M059J (cell line): ENCODE data around the gene MTHFSD. TPM values are rescaled to one million over a fixed set of nuclear protein-coding genes. Genes with fewer than 3 reads are reported as not detected.

Experiments
- DNase-seq: peaks from one replicate; pipeline ENCODE4 v3.0.0-alpha.2; 2012; ENCODE audit warnings: low read depth
- total RNA-seq: library from RNA; depleted of rRNA; stranded (reverse); fragments of >200 nt; shearing (Covaris generic); gene quantifications from 2 replicates; pipeline ENCODE4 v1.2.3, GENCODE V29; 2014

Gene MTHFSD
- total RNA-seq, 1 experiment from 2014 or later, result 18.3 TPM

- peak; percentile 36 for DNase-seq
These were observed 29.1 kb upstream of the MTHFSD start for GRCh38 chr16:86584071-86584685.

GRCh38 chr16:86581458-86581857 is 26.4 kb upstream of the MTHFSD start:
- no peak for DNase-seq

- no peak for DNase-seq
These were observed 25.7 kb upstream of the MTHFSD start for GRCh38 chr16:86580791-86581170.

- DNase-seq, result no peak
These were observed 25.2 kb upstream of the MTHFSD start for GRCh38 chr16:86580063-86580790.

GRCh38 chr16:86579268-86580062 is 24.4 kb upstream of the MTHFSD start:
- no peak for DNase-seq

GRCh38 chr16:86578611-86579267 is 23.7 kb upstream of the MTHFSD start:
- DNase-seq, result peak; percentile 39

GRCh38 chr16:86578061-86578599 is 23.1 kb upstream of the MTHFSD start, which contains the start of gene FOXL1:
Gene FOXL1, plus strand, starts transcription at chr16:86578549. Its CDS starts 175 bp downstream, at chr16:86578724.
- DNase-seq, result no peak

- no peak for DNase-seq
These were observed 22.4 kb upstream of the MTHFSD start for GRCh38 chr16:86577314-86577971.

- peak; percentile 33 for DNase-seq
These were observed 21.7 kb upstream of the MTHFSD start for GRCh38 chr16:86576591-86577313.

GRCh38 chr16:86575754-86576557 is 20.9 kb upstream of the MTHFSD start:
- DNase-seq, result peak; percentile 97

- no peak for DNase-seq
These were observed 20.2 kb upstream of the MTHFSD start for GRCh38 chr16:86575095-86575685.

GRCh38 chr16:86574646-86575045 is 19.6 kb upstream of the MTHFSD start:
- no peak for DNase-seq

GRCh38 chr16:86573646-86574508 is 18.8 kb upstream of the MTHFSD start:
- no peak for DNase-seq

GRCh38 chr16:86573215-86573614 is 18.2 kb upstream of the MTHFSD start:
- DNase-seq, result no peak

- no peak for DNase-seq
These were observed 17.6 kb upstream of the MTHFSD start for GRCh38 chr16:86572606-86573005.

GRCh38 chr16:86572041-86572521 is 17.0 kb upstream of the MTHFSD start:
- no peak for DNase-seq

- no peak for DNase-seq
These were observed 16.5 kb upstream of the MTHFSD start for GRCh38 chr16:86571530-86571915.
